H1 (cell line): ENCODE data around the gene ROM1.

Source experiments
- SP1 ChIP-seq: IDR thresholded peaks from 2 replicates; pipeline ENCODE4 v1.6.1; 2011; ENCODE audit warnings: low read depth, low read length
- TF ChIP-seq, protein P1 (sequence below), 3 experiments: IDR thresholded peaks; 1 replicate in 2 of 3; 2 replicates in 1 of 3; pipeline versions ENCODE4 v1.5.1 to v1.6.1; 2011; ENCODE audit warnings: low read length in 3 of 3, mild to moderate bottlenecking in 3 of 3, inconsistent platforms in 2 of 3, low read depth in 1 of 3, moderate library complexity in 1 of 3; ENCODE audit not compliant: insufficient read depth in 1 of 3; ENCODE audit errors: control extremely low read depth in 1 of 3

DNA sequence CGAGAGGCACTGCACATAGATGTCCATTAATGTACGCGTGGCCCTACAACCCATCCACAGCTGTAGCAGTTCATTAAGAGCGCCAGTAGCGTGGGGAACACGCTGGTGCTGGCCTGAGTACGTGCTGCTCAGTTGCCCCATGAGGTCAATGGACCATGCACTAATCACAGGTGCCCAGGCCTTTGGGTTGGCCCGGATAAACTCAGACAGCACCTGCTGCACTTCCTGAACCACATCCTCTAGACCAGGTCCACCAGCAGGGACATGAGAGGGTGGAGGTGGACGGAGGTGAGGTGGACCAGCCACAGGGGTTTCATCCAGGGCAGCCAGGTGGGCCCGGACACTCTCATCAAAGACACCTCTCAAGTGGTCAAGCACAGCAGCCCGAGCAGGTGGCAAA lies 36.4 kb downstream of the ROM1 start:
- TF ChIP-seq SP1 = no peak
- TF ChIP-seq, protein P1, sequence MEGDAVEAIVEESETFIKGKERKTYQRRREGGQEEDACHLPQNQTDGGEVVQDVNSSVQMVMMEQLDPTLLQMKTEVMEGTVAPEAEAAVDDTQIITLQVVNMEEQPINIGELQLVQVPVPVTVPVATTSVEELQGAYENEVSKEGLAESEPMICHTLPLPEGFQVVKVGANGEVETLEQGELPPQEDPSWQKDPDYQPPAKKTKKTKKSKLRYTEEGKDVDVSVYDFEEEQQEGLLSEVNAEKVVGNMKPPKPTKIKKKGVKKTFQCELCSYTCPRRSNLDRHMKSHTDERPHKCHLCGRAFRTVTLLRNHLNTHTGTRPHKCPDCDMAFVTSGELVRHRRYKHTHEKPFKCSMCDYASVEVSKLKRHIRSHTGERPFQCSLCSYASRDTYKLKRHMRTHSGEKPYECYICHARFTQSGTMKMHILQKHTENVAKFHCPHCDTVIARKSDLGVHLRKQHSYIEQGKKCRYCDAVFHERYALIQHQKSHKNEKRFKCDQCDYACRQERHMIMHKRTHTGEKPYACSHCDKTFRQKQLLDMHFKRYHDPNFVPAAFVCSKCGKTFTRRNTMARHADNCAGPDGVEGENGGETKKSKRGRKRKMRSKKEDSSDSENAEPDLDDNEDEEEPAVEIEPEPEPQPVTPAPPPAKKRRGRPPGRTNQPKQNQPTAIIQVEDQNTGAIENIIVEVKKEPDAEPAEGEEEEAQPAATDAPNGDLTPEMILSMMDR (IDR thresholded peaks at IDR 0.05; ENCODE audit: control extremely low read depth in 1 of 3, insufficient read depth in 1 of 3, low read depth in 1 of 3, low read length in 3 of 3) = no peak
